ENCODE data around the gene METTL8. TPM values are rescaled to one million over a fixed set of nuclear protein-coding genes. Genes with fewer than 3 reads are reported as not detected.

The METTL8 gene
- polyA plus RNA-seq, 1 of the 3 experiments (the other 2 are of a cell fraction) = 5.1 TPM

GRCh38 chr2:171322928-171323327 is 110.9 kb downstream of the METTL8 start:
- Histone ChIP-seq H2AFZ (ENCODE audit: low read depth) (no peak overlapping the region), H4K20me1 (ENCODE audit: insufficient read depth) (no peaks in the 10 kb centered on the region), H3K4me2 (no peak overlapping the region), H3K79me2 (ENCODE audit: insufficient read depth) (no peaks in the 10 kb centered on the region), H3F3A (replicated peaks; ENCODE audit: insufficient read depth) (no peaks in the 10 kb centered on the region), H3K36me3 (replicated peaks in 1 of 2; ENCODE audit: control insufficient read depth in 1 of 2, insufficient read depth in 2 of 2, low read length in 1 of 2) (peaks cover 0 to 15% of the 10 kb centered on the region in 2 experiments), H3K4me1 (ENCODE audit: control insufficient read depth in 1 of 2, insufficient read depth in 2 of 2, low read depth in 1 of 2, low read length in 1 of 2) (peaks cover 0 to 5% of the 10 kb centered on the region in 2 experiments; a peak in 1 of 4 replicates), H3K4me3 (ENCODE audit: low read depth in 2 of 2, low read length in 1 of 2) (no peak overlapping the region), H3K9me2 (no peaks in the 10 kb centered on the region), H3K9me3 (no peaks in the 10 kb centered on the region), H3K9ac (no peak overlapping the region), H3K27me3 (ENCODE audit: insufficient read depth) (no peaks in the 10 kb centered on the region), H3K27ac (ENCODE audit: low read depth in 2 of 2, low read length in 1 of 2) (no peak overlapping the region)
- ChIA-PET POLR2A (no interaction called here), CTCF (no interaction called here)
- 96% methylated on average over 4 of the region's 4 CpGs for WGBS (ENCODE audit: low lambda C conversion rate)
- TF ChIP-seq MXI1 (IDR thresholded peaks at IDR 0.05; ENCODE audit: low read depth, low read length) = no peak
- no peak for TF ChIP-seq POLR2AphosphoS5 (IDR thresholded peaks at IDR 0.05; ENCODE audit: low read depth, low read length)
- TF ChIP-seq GABPA (IDR thresholded peaks at IDR 0.05; ENCODE audit: low read depth) = no peak
- no peak for TF ChIP-seq RFX5 (IDR thresholded peaks at IDR 0.05; ENCODE audit: low read length)
- TF ChIP-seq REST (IDR thresholded peaks at IDR 0.05; ENCODE audit: low read depth, low read length) = no peak
- TF ChIP-seq JUND (IDR thresholded peaks at IDR 0.05) = no peak
- TF ChIP-seq SMC3 (IDR thresholded peaks at IDR 0.05; ENCODE audit: low read depth, low read length) = no peak
- TF ChIP-seq TCF12 (IDR thresholded peaks at IDR 0.05) = no peak
- no peak for TF ChIP-seq YY1 (IDR thresholded peaks at IDR 0.05; ENCODE audit: low read depth)
- no peak for TF ChIP-seq RCOR1 (IDR thresholded peaks at IDR 0.05; ENCODE audit: low read length)
- TF ChIP-seq, protein P1, sequence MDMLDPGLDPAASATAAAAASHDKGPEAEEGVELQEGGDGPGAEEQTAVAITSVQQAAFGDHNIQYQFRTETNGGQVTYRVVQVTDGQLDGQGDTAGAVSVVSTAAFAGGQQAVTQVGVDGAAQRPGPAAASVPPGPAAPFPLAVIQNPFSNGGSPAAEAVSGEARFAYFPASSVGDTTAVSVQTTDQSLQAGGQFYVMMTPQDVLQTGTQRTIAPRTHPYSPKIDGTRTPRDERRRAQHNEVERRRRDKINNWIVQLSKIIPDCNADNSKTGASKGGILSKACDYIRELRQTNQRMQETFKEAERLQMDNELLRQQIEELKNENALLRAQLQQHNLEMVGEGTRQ (IDR thresholded peaks at IDR 0.05; ENCODE audit: borderline replicate concordance, low read depth, low read length) = no peak
- no peak for TF ChIP-seq EP300 (IDR thresholded peaks at IDR 0.05; ENCODE audit: borderline replicate concordance in 1 of 2, low read depth in 1 of 2, low read length in 1 of 2)
- TF ChIP-seq, protein P2, sequence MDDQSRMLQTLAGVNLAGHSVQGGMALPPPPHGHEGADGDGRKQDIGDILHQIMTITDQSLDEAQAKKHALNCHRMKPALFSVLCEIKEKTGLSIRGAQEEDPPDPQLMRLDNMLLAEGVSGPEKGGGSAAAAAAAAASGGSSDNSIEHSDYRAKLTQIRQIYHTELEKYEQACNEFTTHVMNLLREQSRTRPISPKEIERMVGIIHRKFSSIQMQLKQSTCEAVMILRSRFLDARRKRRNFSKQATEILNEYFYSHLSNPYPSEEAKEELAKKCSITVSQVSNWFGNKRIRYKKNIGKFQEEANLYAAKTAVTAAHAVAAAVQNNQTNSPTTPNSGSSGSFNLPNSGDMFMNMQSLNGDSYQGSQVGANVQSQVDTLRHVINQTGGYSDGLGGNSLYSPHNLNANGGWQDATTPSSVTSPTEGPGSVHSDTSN (IDR thresholded peaks at IDR 0.05) = no peak
- TF ChIP-seq NRF1 (IDR thresholded peaks at IDR 0.05; ENCODE audit: low read depth, low read length) = no peak
- no peak for DNase-seq
